ENCODE measurements around the gene IL5.

DNA sequence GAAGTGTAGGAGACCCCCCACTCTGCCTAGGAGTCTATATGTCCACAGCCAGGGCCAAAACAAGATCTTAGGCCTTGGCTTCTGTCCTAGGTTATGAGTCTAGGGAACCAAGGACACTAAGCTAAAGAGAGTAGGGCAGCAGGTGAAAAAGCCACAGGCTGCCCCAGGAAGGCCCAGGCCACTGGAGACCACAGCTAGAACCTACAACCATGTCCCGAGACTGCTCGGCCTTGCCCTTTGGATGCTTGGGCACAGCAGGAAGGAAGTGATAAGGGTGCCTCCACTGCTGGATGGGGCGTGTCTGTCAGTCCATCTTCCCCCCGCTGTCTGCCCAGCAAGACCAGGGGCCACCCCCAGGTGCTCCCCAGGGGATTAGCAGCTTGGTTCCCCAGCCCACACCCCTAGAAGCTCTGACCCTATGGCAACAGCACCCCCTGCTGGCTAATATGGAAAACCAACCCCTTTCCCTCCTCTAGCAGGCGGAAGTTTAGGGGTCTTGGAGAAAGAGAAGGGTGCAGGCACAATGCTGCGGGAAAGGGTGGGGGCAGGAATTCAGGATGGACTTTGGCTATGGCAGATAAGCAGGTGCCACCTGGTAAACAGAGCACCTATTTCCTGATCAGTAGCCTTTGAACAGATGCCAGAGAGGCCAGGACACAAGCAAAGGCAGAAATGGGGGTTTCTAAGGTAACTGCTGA is 42.2 kb downstream of the IL5 start:
- TF ChIP-seq, protein P1, sequence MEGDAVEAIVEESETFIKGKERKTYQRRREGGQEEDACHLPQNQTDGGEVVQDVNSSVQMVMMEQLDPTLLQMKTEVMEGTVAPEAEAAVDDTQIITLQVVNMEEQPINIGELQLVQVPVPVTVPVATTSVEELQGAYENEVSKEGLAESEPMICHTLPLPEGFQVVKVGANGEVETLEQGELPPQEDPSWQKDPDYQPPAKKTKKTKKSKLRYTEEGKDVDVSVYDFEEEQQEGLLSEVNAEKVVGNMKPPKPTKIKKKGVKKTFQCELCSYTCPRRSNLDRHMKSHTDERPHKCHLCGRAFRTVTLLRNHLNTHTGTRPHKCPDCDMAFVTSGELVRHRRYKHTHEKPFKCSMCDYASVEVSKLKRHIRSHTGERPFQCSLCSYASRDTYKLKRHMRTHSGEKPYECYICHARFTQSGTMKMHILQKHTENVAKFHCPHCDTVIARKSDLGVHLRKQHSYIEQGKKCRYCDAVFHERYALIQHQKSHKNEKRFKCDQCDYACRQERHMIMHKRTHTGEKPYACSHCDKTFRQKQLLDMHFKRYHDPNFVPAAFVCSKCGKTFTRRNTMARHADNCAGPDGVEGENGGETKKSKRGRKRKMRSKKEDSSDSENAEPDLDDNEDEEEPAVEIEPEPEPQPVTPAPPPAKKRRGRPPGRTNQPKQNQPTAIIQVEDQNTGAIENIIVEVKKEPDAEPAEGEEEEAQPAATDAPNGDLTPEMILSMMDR (conservative IDR thresholded peaks at IDR 0.05; ENCODE audit: low read depth, low read length): peak; percentile 91
- no peak for TF ChIP-seq EZH2 (IDR thresholded peaks at IDR 0.05; ENCODE audit: low read length, unreplicated experiment)
